ENCODE measurements around the gene INPP5A. TPM values are rescaled to one million over a fixed set of nuclear protein-coding genes. Genes with fewer than 3 reads are reported as not detected.

INPP5A gene
- total RNA-seq, 1 donor from 2014 or later = 29.5 TPM

GRCh38 chr10:132745971-132746370 is 208.4 kb downstream of the INPP5A start:
- no peak for FAIRE-seq
- peaks cover 3% of the 10 kb centered on the region for H3K36me3 ChIP-seq (ENCODE audit: control insufficient read depth, insufficient read depth, low read length)
- no peak for DNase-seq (ENCODE audit: low read depth)
- H3K27me3 ChIP-seq (ENCODE audit: control insufficient read depth, insufficient read depth, low read length) = no peaks in the 10 kb centered on the region
- no peak overlapping the region for H3K4me3 ChIP-seq (ENCODE audit: low read depth, low read length)
- TF ChIP-seq CTCF (IDR thresholded peaks at IDR 0.05; ENCODE audit: insufficient read depth, low read length, severe bottlenecking) = no peak

GRCh38 chr10:132746386-132746785 is 208.8 kb downstream of the INPP5A start:
- no peak overlapping the region for H3K4me3 ChIP-seq (ENCODE audit: low read depth, low read length)
- FAIRE-seq = no peak

GRCh38 chr10:132746801-132747625 is 209.4 kb downstream of the INPP5A start:
- H3K4me3 ChIP-seq (ENCODE audit: low read depth, low read length) = no peak overlapping the region

More at GRCh38 chr10:132746386-132746785, 208.8 kb downstream of the INPP5A start:
- no peaks in the 10 kb centered on the region for H3K27me3 ChIP-seq (ENCODE audit: control insufficient read depth, insufficient read depth, low read length)
- DNase-seq (ENCODE audit: low read depth) = no peak
- peaks cover 3% of the 10 kb centered on the region for H3K36me3 ChIP-seq (ENCODE audit: control insufficient read depth, insufficient read depth, low read length)
- TF ChIP-seq CTCF (IDR thresholded peaks at IDR 0.05; ENCODE audit: insufficient read depth, low read length, severe bottlenecking) = no peak

GRCh38 chr10:132748135-132748534 is 210.5 kb downstream of the INPP5A start:
- no peak for FAIRE-seq
- no peak for DNase-seq (ENCODE audit: low read depth)

More at GRCh38 chr10:132746801-132747625, 209.4 kb downstream of the INPP5A start:
- no peak for DNase-seq (ENCODE audit: low read depth)
- H3K27me3 ChIP-seq (ENCODE audit: control insufficient read depth, insufficient read depth, low read length) = no peaks in the 10 kb centered on the region
- no peak for TF ChIP-seq CTCF (IDR thresholded peaks at IDR 0.05; ENCODE audit: insufficient read depth, low read length, severe bottlenecking)
- peaks cover 2% of the 10 kb centered on the region for H3K36me3 ChIP-seq (ENCODE audit: control insufficient read depth, insufficient read depth, low read length)
- FAIRE-seq = no peak

GRCh38 chr10:132748545-132749370 is 211.2 kb downstream of the INPP5A start:
- FAIRE-seq = no peak
- TF ChIP-seq CTCF (IDR thresholded peaks at IDR 0.05; ENCODE audit: insufficient read depth, low read length, severe bottlenecking) = no peak
- peaks cover 2% of the 10 kb centered on the region for H3K36me3 ChIP-seq (ENCODE audit: control insufficient read depth, insufficient read depth, low read length)
- DNase-seq (ENCODE audit: low read depth) = no peak
- no peaks in the 10 kb centered on the region for H3K27me3 ChIP-seq (ENCODE audit: control insufficient read depth, insufficient read depth, low read length)
- H3K4me3 ChIP-seq (ENCODE audit: low read depth, low read length) = no peak overlapping the region

More at GRCh38 chr10:132748135-132748534, 210.5 kb downstream of the INPP5A start:
- Histone ChIP-seq H3K27me3 (ENCODE audit: control insufficient read depth, insufficient read depth, low read length) (no peaks in the 10 kb centered on the region), H3K4me3 (ENCODE audit: low read depth, low read length) (no peak overlapping the region), H3K36me3 (ENCODE audit: control insufficient read depth, insufficient read depth, low read length) (peaks cover 2% of the 10 kb centered on the region)
- no peak for TF ChIP-seq CTCF (IDR thresholded peaks at IDR 0.05; ENCODE audit: insufficient read depth, low read length, severe bottlenecking)

All from bronchial epithelial cell (primary cell).